SK-N-SH (cell line): ENCODE data around the gene HPX. TPM values are rescaled to one million over a fixed set of nuclear protein-coding genes. Genes with fewer than 3 reads are reported as not detected.

ENCODE experiments used
- CTCF ChIA-PET: fragments of 300-600, 350-600 bp; formaldehyde crosslinking; extraction: SDS; loops from one replicate; lab custom pipeline; 2021; lab: Yijun Ruan, JAX
- POLR2A ChIA-PET: fragments of 350-600 bp; sonication (Branson Sonifier 250); formaldehyde crosslinking; extraction: SDS; loops from one replicate; lab custom pipeline; 2020; ENCODE audit warnings: antibody characterized with exemption, inconsistent platforms; lab: Yijun Ruan, JAX
- DNase-seq: peaks from one replicate; pipeline ENCODE4 v3.0.0; 2012
- H2AFZ ChIP-seq: fragments of 200-600 bp; sonication (generic); 2 replicates; pipeline ENCODE4 v1.8.1; 2016; ENCODE audit warnings: antibody characterized with exemption, mild to moderate bottlenecking, low read depth
- H3F3A ChIP-seq: fragments of 200-600 bp; sonication (generic); replicated peaks from 2 replicates; pipeline ENCODE3; 2016; ENCODE audit warnings: antibody characterized with exemption, mild to moderate bottlenecking; ENCODE audit not compliant: insufficient read depth
- H3K27ac ChIP-seq, 2 experiments: fragments of 200-500 bp in 1 of 2; fragments of 200-600 bp in 1 of 2; sonication (Bioruptor generic) in 1 of 2; sonication (generic), shearing (Covaris generic) in 1 of 2; 2 replicates each; pipeline versions ENCODE4 v1.5.1 to v1.6.1; 2014 to 2016; ENCODE audit warnings: low read depth in 2 of 2, inconsistent platforms in 1 of 2, low read length in 1 of 2, mild to moderate bottlenecking in 1 of 2, mixed read lengths in 1 of 2
- H3K27me3 ChIP-seq: fragments of 200-600 bp; sonication (generic), shearing (Covaris generic); 2 replicates; pipeline ENCODE4 v1.6.1; 2016; ENCODE audit warnings: mixed run types; ENCODE audit not compliant: insufficient read depth
- H3K36me3 ChIP-seq, 2 experiments: fragments of 200-500 bp in 1 of 2; fragments of 200-600 bp in 1 of 2; sonication (Bioruptor generic) in 1 of 2; sonication (generic) in 1 of 2; replicated peaks in 1 of 2; 2 replicates each; pipeline versions ENCODE3 to v1.5.1; 2014 to 2016; ENCODE audit warnings: low read length in 1 of 2, mild to moderate bottlenecking in 1 of 2; ENCODE audit not compliant: insufficient read depth in 2 of 2, control insufficient read depth in 1 of 2
- H3K4me1 ChIP-seq, 2 experiments: fragments of 200-500 bp in 1 of 2; fragments of 200-600 bp in 1 of 2; sonication (Bioruptor generic) in 1 of 2; sonication (generic), shearing (Covaris generic) in 1 of 2; 2 replicates each; pipeline versions ENCODE4 v1.5.1 to v1.6.1; 2014 to 2016; ENCODE audit warnings: low read depth in 1 of 2, low read length in 1 of 2, mixed run types in 1 of 2; ENCODE audit not compliant: insufficient read depth in 2 of 2, control insufficient read depth in 1 of 2
- H3K4me2 ChIP-seq: fragments of 200-600 bp; sonication (generic), shearing (Covaris generic); 2 replicates; pipeline ENCODE4 v1.6.1; 2017; ENCODE audit warnings: mixed run types
- H3K4me3 ChIP-seq, 2 experiments: fragments of 200-500 bp in 1 of 2; fragments of 200-600 bp in 1 of 2; sonication (Bioruptor generic) in 1 of 2; sonication (generic), shearing (Covaris generic) in 1 of 2; 2 replicates each; pipeline versions ENCODE4 v1.5.1 to v1.8.1; 2014 to 2016; ENCODE audit warnings: low read depth in 2 of 2, inconsistent platforms in 1 of 2, low read length in 1 of 2, mild to moderate bottlenecking in 1 of 2, mixed read lengths in 1 of 2, moderate library complexity in 1 of 2
- H3K79me2 ChIP-seq: fragments of 200-600 bp; sonication (generic); 2 replicates; pipeline ENCODE4 v1.8.1; 2017; ENCODE audit warnings: mild to moderate bottlenecking; ENCODE audit not compliant: insufficient read depth
- H3K9ac ChIP-seq: fragments of 200-600 bp; sonication (generic); 2 replicates; pipeline ENCODE4 v1.6.1; 2017; ENCODE audit warnings: mixed run types
- H3K9me2 ChIP-seq: fragments of 200-600 bp; sonication (generic); 2 replicates; pipeline ENCODE4 v1.6.1; 2017; ENCODE audit warnings: mixed run types
- H3K9me3 ChIP-seq: fragments of 200-600 bp; sonication (generic); 2 replicates; pipeline ENCODE4 v1.6.1; 2017; ENCODE audit warnings: mixed run types, mild to moderate bottlenecking, moderate library complexity
- H4K20me1 ChIP-seq: fragments of 200-600 bp; sonication (generic); 2 replicates; pipeline ENCODE4 v1.6.1; 2017; ENCODE audit warnings: mild to moderate bottlenecking, mixed run types; ENCODE audit not compliant: insufficient read depth
- CHD2 ChIP-seq: fragments of 150-350 bp; IDR thresholded peaks from 2 replicates; pipeline ENCODE4 v1.6.1; 2018; ENCODE audit warnings: low read length; ENCODE audit not compliant: partially characterized antibody
- CTCF ChIP-seq: fragments of 200-600 bp; sonication (generic); IDR thresholded peaks from 2 replicates; pipeline ENCODE4 v1.6.1; 2017; ENCODE audit warnings: antibody characterized with exemption, mild to moderate bottlenecking, moderate library complexity
- EZH2phosphoT487 ChIP-seq: fragments of 200-600 bp; sonication (generic); IDR thresholded peaks from 2 replicates; pipeline ENCODE4 v1.6.1; 2017; ENCODE audit warnings: low read depth, mixed run types, mild to moderate bottlenecking, antibody characterized with exemption, moderate library complexity, borderline replicate concordance
- FOSL2 ChIP-seq: IDR thresholded peaks from 2 replicates; pipeline ENCODE4 v1.4.0; 2012; ENCODE audit warnings: low read depth, mild to moderate bottlenecking, moderate library complexity, borderline replicate concordance
- FOXJ3 ChIP-seq: sonication (generic); formaldehyde crosslinking; IDR thresholded peaks from 2 replicates; pipeline ENCODE4 v1.5.1; 2020; ENCODE audit warnings: mild to moderate bottlenecking, missing genetic modification reagents
- FOXM1 ChIP-seq: IDR thresholded peaks from 2 replicates; pipeline ENCODE4 v1.4.0; 2012; ENCODE audit warnings: low read depth, mild to moderate bottlenecking
- GABPA ChIP-seq: IDR thresholded peaks from 2 replicates; pipeline ENCODE4 v1.4.0; 2012; ENCODE audit warnings: low read depth, mild to moderate bottlenecking
- MAX ChIP-seq: IDR thresholded peaks from 2 replicates; pipeline ENCODE4 v1.4.0; 2012; ENCODE audit warnings: low read depth
- MEF2A ChIP-seq: IDR thresholded peaks from 2 replicates; pipeline ENCODE4 v1.4.0; 2012; ENCODE audit warnings: low read depth, borderline replicate concordance
- MXI1 ChIP-seq: IDR thresholded peaks from 2 replicates; pipeline ENCODE4 v1.6.1; 2012; ENCODE audit warnings: mild to moderate bottlenecking, low read depth, low read length, improper control_type of control experiment
- NFIC ChIP-seq: IDR thresholded peaks from 2 replicates; pipeline ENCODE4 v1.4.0; 2012; ENCODE audit warnings: borderline replicate concordance
- NRF1 ChIP-seq: IDR thresholded peaks from 2 replicates; pipeline ENCODE4 v1.6.1; 2012; ENCODE audit warnings: low read depth, mild to moderate bottlenecking, low read length
- RAD21 ChIP-seq: IDR thresholded peaks from 2 replicates; pipeline ENCODE4 v1.6.1; 2012; ENCODE audit warnings: mild to moderate bottlenecking, low read length
- REST ChIP-seq: IDR thresholded peaks from 2 replicates; pipeline ENCODE4 v1.6.1; 2012; ENCODE audit warnings: mild to moderate bottlenecking, low read depth, low read length, moderate library complexity
- SIN3A ChIP-seq: IDR thresholded peaks from 2 replicates; pipeline ENCODE4 v1.6.1; 2012; ENCODE audit warnings: low read depth, mild to moderate bottlenecking, low read length, moderate library complexity, borderline replicate concordance
- TCF12 ChIP-seq: IDR thresholded peaks from 2 replicates; pipeline ENCODE4 v1.4.0; 2012
- TEAD4 ChIP-seq: IDR thresholded peaks from 2 replicates; pipeline ENCODE4 v1.4.0; 2012; ENCODE audit warnings: mild to moderate bottlenecking, borderline replicate concordance; ENCODE audit not compliant: insufficient read depth
- USF2 ChIP-seq: fragments of 150-350 bp; IDR thresholded peaks from 2 replicates; pipeline ENCODE4 v1.6.1; 2017; ENCODE audit warnings: antibody characterized with exemption, low read length, low read depth, borderline replicate concordance
- YY1 ChIP-seq: IDR thresholded peaks from 2 replicates; pipeline ENCODE4 v1.4.0; 2012; ENCODE audit warnings: low read depth, mild to moderate bottlenecking
- WGBS: methylation state at CpG from one replicate; pipeline ENCODE4 v1.1.6; 2017; ENCODE audit warnings: low lambda C conversion rate; 5-methylcytosine and 5-hydroxymethylcytosine counted together
- polyA plus RNA-seq, 3 experiments: library from polyadenylated mRNA; depleted of rRNA; stranded (reverse); fragments of >200 nt; gene quantifications; 2 replicates each; pipeline ENCODE4 v1.2.3, GENCODE V29; 2012
- TF ChIP-seq, protein P1 (sequence below): IDR thresholded peaks from 2 replicates; pipeline ENCODE4; 2012

Gene HPX
- polyA plus RNA-seq, 1 of the 3 experiments (the other 2 are of a cell fraction): 1.8 TPM

- no peak overlapping the region for H3K4me3 ChIP-seq
- TF ChIP-seq RAD21 (no peak), TEAD4 (no peak), FOSL2 (no peak), FOXJ3 (CRISPR knock-in tag) (no peak), CHD2 (no peak), YY1 (no peak), NFIC (no peak), SIN3A (no peak), MEF2A (no peak), MAX (no peak), EZH2phosphoT487 (no peak)
- TF ChIP-seq, protein P1, sequence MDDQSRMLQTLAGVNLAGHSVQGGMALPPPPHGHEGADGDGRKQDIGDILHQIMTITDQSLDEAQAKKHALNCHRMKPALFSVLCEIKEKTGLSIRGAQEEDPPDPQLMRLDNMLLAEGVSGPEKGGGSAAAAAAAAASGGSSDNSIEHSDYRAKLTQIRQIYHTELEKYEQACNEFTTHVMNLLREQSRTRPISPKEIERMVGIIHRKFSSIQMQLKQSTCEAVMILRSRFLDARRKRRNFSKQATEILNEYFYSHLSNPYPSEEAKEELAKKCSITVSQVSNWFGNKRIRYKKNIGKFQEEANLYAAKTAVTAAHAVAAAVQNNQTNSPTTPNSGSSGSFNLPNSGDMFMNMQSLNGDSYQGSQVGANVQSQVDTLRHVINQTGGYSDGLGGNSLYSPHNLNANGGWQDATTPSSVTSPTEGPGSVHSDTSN: no peak
- TF ChIP-seq, all 33 proteins: peak for 0
- POLR2A ChIA-PET: no interaction called here
- CTCF ChIA-PET: interaction anchor here (3.0 kb wide), 1 partner anchor 9 kb away, joined by 16 read pairs; no protein-coding TSS in a partner anchor
- H2AFZ ChIP-seq: no peak overlapping the region
- H3K9me2 ChIP-seq: no peaks in the 10 kb centered on the region
- H3K9ac ChIP-seq: no peak overlapping the region
- no peaks in the 10 kb centered on the region for H4K20me1 ChIP-seq
- peaks cover 0 to 1% of the 10 kb centered on the region in 2 experiments; a peak in 1 of 4 replicates for H3K4me1 ChIP-seq
- no peak overlapping the region for H3K4me2 ChIP-seq
- DNase-seq: no peak
- H3K79me2 ChIP-seq: no peaks in the 10 kb centered on the region
- no peaks in the 10 kb centered on the region for H3F3A ChIP-seq
- 38% methylated on average over 5 of the region's 5 CpGs for WGBS
- no peaks in the 10 kb centered on the region for H3K27me3 ChIP-seq
- H3K27ac ChIP-seq: no peak overlapping the region
- no peaks in the 10 kb centered on the region for H3K36me3 ChIP-seq
- H3K9me3 ChIP-seq: no peaks in the 10 kb centered on the region
Observed at GRCh38 chr11:6433998-6434660, 6.7 kb downstream of the HPX start.

DNA sequence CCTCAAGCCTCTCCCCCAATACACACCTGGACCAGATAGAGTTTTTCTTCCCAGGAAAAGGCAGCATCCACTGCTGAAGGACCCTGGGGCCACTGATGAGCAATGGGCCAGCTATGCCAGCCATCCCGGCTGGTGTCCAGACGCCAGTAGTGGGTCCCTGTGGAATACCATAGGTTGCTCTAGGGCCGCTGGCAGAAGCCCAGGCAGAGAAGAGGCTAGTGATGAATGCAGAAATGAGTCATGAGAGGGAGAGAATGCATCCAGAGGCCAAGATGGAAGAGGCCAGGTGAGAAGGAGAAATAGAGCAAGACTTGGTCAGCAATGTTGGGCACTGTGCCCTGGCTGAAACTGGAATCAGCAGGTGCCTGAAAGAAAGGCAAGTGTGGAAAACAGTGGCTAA lies 8.9 kb downstream of the HPX start:
- Histone ChIP-seq H3K36me3 (no peaks in the 10 kb centered on the region), H3K4me2 (no peak overlapping the region), H4K20me1 (no peaks in the 10 kb centered on the region), H3K27me3 (no peaks in the 10 kb centered on the region), H3K79me2 (no peaks in the 10 kb centered on the region), H3K9me3 (no peaks in the 10 kb centered on the region), H3K9me2 (no peaks in the 10 kb centered on the region), H3K27ac (no peak overlapping the region), H3K4me3 (no peak overlapping the region), H3K4me1 (no peaks in the 10 kb centered on the region), H3F3A (no peaks in the 10 kb centered on the region), H2AFZ (no peak overlapping the region), H3K9ac (no peak overlapping the region)
- 0% methylated on average over 3 of the region's 3 CpGs for WGBS
- ChIA-PET POLR2A (no interaction called here), CTCF (interaction anchor here (1.1 to 7.7 kb wide), 4 partner anchors 8 to 69 kb away, joined by 4 to 61 read pairs (median 8); partner anchors contain the start of gene HPX)
- DNase-seq: no peak
- TF ChIP-seq TEAD4 (peak; percentile 85), FOSL2 (peak; percentile 82), MEF2A (no peak), TCF12 (peak; percentile 88), FOXM1 (no peak), REST (no peak), GABPA (no peak), CHD2 (no peak), USF2 (no peak), NRF1 (no peak), MXI1 (no peak), CTCF (no peak)
